COLO668 (cell line): ENCODE data around the gene POLR2C.
A peak's percentile ranks its signal among the peaks of the same experiment; 100 is the strongest.
"Not testable (repeated sequence)": the region's sequence is repeated elsewhere in the genome, so short reads cannot be mapped to it uniquely, and the experiment has no call there.

Source experiments
- DNase-seq: peaks from one replicate; lab custom pipeline; 2025; ENCODE audit not compliant: unreplicated experiment; lab: John Stamatoyannopoulos, UW

POLR2C gene

GRCh38 chr16:57462209-57462977 lies at the start of gene POLR2C:
POLR2C (plus strand) TSS chr16:57462679; CDS start chr16:57462725, 46 bp downstream.
- peak; percentile 90 for DNase-seq

GRCh38 chr16:57413301-57413730 lies 49.2 kb upstream of the POLR2C start:
- DNase-seq, result no peak

- no peak for DNase-seq
These were observed 48.7 kb upstream of the POLR2C start for GRCh38 chr16:57413733-57414132.

DNA sequence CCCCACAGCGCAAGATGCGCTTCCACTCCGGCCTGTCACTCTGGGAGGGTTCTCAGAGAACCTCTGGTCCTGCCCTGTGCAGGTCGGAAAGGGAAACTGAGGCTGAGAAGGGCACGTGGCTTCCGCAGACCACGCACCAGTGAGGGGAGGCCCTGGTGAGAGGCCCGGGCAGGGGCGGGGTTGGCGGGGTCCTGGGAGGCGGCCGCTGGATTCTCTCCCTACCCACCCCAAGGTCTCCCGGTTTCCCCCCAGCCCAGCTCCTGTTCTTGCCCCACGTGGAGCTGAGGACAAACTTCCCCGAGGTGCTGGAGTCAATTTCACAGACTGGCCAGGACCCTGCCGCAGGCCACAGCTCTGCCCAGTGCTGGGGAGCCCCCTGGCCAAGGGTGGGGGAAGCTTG lies 46.4 kb upstream of the POLR2C start:
- no peak for DNase-seq

DNA sequence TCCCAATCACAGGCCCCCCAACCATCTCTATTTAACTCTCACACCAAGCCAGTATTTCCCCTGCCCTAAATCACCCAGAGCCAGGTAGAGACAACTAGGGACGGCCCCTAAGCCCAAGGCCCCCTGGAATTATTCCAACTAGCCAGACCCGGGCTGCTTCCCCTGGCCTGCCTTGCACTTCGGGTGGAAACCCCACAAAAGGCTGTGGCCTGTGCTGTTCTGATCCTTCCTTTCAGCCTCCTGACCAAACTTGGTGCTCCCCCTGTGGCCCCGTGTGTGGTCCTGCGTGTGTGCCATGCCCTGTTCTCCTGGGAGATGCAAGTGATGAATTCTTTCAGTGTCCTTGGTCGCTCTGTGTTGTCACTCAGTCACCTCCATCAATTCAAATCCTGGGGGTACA lies 43.0 kb upstream of the POLR2C start:
- no peak for DNase-seq

GRCh38 chr16:57422026-57422944 lies 40.2 kb upstream of the POLR2C start:
- DNase-seq, result peak; percentile 72

DNA sequence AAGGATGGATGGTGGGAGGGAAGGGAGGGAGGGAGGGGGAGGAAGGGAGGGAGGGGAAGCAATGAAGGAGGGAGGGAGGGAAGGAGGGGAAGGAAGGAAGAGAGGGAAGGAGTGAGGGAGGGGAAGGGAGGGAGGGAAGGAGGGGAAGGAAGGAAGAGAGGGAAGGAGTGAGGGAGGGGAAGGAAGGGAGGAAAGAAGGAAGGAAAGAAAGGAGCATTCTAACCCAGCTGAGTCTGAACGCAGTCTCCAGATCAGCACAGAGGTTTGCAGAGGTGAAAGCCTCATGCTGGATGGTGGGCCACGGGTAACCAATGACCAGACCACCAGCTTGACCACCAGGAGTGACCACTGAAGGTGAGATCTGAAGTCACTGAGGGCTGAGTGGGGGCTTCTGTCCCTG lies 39.3 kb upstream of the POLR2C start:
- no peak for DNase-seq

GRCh38 chr16:57424583-57424982 lies 37.9 kb upstream of the POLR2C start:
- DNase-seq, result no peak

- no peak for DNase-seq
These were observed 36.1 kb upstream of the POLR2C start for GRCh38 chr16:57426356-57426755.

DNA sequence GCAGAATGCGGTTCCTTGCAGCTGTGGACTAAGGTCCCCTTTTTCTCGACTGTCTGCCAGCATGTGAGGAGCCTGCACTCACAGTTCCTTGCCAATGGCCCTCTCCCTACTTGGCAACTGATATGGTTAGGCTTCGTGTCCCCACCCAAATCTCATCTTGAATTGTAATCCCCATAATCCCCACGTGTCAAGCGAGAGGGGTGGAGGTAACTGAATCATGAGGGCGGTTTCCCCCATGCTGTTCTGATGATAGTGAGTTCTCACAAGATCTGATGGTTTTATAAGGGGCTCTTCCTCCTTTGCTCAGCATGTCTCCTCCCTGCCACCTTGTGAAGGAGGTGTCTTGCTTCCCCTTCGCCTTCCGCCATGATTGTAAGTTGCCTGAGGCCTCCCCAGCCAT lies 35.2 kb upstream of the POLR2C start:
- DNase-seq, result no peak

- no peak for DNase-seq
These were observed 34.7 kb upstream of the POLR2C start for GRCh38 chr16:57427824-57428223.

- no peak for DNase-seq
These were observed 31.5 kb upstream of the POLR2C start for GRCh38 chr16:57430955-57431354.

DNA sequence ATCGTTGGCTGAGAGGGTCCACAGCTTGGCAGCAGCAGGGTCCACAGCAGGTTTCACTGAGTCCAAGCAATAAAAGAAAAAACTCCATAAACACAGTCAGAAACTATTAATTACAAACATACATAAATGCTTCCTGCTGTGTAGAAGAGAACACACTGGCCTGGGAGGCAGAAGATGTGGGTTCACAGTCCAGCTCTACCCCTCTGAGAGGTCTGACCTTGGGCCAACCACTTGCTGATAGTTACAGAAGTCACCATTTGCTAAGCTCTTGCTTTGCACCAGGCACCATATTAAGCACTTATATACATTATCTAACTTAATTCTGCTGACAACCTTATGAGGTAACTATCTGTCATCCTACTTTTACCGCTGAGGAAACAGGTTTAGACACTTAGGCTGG lies 30.0 kb upstream of the POLR2C start:
- no peak for DNase-seq

- no peak for DNase-seq
These were observed 29.5 kb upstream of the POLR2C start for GRCh38 chr16:57432989-57433388.

GRCh38 chr16:57434003-57434402 lies 28.5 kb upstream of the POLR2C start:
- no peak for DNase-seq

- DNase-seq, result no peak
These were observed 26.6 kb upstream of the POLR2C start for GRCh38 chr16:57435838-57436237.

DNA sequence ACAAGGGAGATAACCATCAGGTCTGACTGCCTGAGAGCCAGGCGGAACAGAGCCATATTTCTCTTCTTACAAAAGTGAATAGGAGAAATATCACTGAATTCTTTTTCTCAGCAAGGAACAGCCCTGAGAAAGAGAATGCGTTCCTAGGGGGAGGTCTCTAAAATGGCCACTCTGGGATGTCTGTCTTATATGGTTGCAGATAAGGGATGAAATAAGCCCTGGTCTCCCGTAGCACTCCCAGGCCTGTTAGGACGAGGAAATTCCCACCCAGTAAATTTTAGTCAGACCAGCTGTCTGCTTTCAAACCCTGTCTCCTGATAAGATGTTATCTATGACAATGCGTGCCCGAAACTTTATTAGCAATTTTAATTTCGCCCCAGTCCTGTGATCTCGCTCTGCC lies 22.5 kb upstream of the POLR2C start:
- DNase-seq, result not testable (repeated sequence)

- DNase-seq, result not testable (repeated sequence)
These were observed 21.9 kb upstream of the POLR2C start for GRCh38 chr16:57440551-57440950.

DNA sequence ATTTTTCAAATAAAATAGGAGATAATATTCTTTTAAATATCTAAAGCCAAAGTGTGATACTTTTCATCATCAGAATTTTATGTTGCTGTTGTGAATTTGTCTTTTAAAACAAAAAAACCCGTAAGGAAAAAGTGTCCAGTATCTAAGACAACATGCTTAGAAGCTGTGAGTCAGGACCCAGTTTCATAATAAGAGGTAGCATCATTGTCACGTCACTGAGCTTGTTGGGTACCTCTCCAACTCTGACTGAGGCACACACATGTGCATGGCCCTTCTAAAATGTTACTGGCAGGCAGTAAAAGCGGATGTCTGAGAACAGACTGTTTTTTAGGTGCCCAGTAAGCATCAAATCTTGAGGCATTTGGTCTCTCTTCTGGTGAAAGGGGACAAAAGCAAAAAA lies 17.8 kb upstream of the POLR2C start:
- no peak for DNase-seq

DNA sequence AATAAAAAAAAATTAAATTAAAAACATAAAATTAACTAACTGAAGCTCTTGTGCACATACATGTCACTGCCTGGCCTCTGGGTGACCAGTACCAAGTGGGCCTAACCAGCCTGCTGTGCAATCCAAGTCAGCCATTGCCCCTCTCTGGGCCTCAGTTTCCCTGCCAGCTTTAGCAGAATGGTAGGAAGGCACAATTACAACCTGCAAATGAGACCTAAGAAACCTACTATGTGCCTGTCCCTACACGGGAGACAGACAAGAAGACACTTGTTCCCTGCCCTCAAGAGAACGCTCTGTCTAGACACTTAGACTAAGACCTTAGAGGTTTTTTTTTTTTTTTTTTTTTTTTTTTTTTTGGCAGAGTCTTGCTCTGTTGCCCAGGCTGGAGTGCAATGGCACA lies 17.0 kb upstream of the POLR2C start:
- DNase-seq, result no peak

DNA sequence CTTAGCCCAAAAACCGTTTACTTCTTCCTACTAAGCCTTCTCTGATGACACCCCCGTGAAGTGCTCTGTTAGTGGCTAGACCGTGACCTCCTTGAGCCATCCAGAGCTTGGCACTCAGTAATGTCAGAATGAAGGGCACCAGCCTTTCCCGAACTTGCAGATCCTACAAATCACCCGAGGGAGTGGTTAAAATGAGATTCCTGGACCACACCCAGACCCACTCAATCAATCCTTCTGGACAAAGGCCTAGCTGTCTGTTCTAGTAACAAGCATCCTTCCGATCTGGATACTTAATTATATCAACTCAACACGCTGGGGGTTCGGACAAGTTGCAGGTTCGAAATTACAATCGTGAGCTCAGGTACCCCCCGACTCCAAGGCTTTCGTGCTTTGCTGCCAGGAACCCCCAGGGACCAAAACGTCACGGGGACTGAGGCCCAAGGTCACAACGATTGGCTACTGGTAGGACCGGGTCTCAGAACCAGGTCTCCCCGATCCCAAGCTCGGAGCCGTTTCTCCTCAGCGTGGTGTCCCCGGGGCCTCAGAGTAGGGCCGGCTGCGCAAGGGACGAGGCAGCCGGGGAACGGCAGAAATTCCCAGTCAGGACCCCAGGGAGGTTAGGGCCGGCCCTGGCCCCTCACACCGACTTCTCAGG lies 15.8 kb upstream of the POLR2C start:
- DNase-seq, result peak; percentile 52
